Loucy (cell line): ENCODE results near the gene PATL1.

Experiments used
- EZH2phosphoT487 ChIP-seq: fragments of 200-600 bp; IDR thresholded peaks from 2 replicates; pipeline ENCODE4 v1.6.1; 2018; ENCODE audit warnings: antibody characterized with exemption, mild to moderate bottlenecking, moderate library complexity, borderline replicate concordance
- TF ChIP-seq, protein P1 (sequence below): fragments of 200-600 bp; sonication (generic); conservative IDR thresholded peaks from 2 replicates; pipeline ENCODE4 v1.5.1; 2014; ENCODE audit warnings: mild to moderate bottlenecking, antibody characterized with exemption, low read length

DNA sequence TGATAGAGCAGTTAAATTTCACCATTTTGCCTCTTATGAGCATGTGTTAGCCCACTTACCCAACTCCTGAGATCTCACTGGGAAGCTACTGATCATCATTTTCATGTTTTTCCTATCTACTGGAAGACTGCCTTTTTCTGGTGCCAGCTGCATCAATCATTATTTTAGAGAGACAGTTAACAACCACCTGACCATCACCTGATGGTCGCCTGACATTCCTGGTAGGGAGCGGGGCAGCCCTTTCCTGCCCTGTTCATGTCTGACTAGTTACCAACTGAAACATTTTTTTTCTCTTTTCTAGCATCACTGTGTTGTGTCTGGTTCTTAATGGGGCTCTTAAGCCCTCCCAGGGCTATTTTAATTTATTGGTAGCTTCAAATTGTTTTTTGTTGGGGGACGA, 20.2 kb upstream of the PATL1 start:
- TF ChIP-seq, protein P1, sequence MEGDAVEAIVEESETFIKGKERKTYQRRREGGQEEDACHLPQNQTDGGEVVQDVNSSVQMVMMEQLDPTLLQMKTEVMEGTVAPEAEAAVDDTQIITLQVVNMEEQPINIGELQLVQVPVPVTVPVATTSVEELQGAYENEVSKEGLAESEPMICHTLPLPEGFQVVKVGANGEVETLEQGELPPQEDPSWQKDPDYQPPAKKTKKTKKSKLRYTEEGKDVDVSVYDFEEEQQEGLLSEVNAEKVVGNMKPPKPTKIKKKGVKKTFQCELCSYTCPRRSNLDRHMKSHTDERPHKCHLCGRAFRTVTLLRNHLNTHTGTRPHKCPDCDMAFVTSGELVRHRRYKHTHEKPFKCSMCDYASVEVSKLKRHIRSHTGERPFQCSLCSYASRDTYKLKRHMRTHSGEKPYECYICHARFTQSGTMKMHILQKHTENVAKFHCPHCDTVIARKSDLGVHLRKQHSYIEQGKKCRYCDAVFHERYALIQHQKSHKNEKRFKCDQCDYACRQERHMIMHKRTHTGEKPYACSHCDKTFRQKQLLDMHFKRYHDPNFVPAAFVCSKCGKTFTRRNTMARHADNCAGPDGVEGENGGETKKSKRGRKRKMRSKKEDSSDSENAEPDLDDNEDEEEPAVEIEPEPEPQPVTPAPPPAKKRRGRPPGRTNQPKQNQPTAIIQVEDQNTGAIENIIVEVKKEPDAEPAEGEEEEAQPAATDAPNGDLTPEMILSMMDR: no peak
- no peak for TF ChIP-seq EZH2phosphoT487
